ENCODE results near the gene PIK3AP1. TPM values are rescaled to one million over a fixed set of nuclear protein-coding genes. Genes with fewer than 3 reads are reported as not detected.
A peak's percentile ranks its signal among the peaks of the same experiment; 100 is the strongest.

Gene PIK3AP1
- total and polyA plus RNA-seq, 2 of the 4 experiments (the other 2 are of a cell fraction) = under 0.01 to 0.14 TPM

- no CpG with 5 or more reads among the region's 1 CpG for WGBS, 2 experiments (ENCODE audit: extremely low coverage in 2 of 2, insufficient read length in 1 of 2)
- no TSS peak for BruUV-seq (replicated peaks)
- H3K27ac ChIP-seq (ENCODE audit: insufficient read depth, low read length) = no peak overlapping the region
- H4K20me1 ChIP-seq (ENCODE audit: insufficient read depth, low read length) = peaks cover 83% of the 10 kb centered on the region
- peaks cover 15 to 51% of the 10 kb centered on the region in 2 experiments for H3K79me1 ChIP-seq (ENCODE audit: low read depth in 1 of 2, low read length in 2 of 2)
- H3K14ac ChIP-seq (replicated peaks; ENCODE audit: low read depth, low read length) = no peak overlapping the region
- no peak overlapping the region for H2BK15ac ChIP-seq (ENCODE audit: low read depth, low read length)
- H2AK5ac ChIP-seq (ENCODE audit: low read depth, low read length) = no peak overlapping the region
- no peak overlapping the region for H2AK9ac ChIP-seq (replicated peaks; ENCODE audit: low read depth, low read length, poor library complexity)
- intact Hi-C loops (cut with micrococcal nuclease) (no loop called here), dilution Hi-C loops (cut with HindIII; ENCODE audit: low sequenced_read_pairs, unreplicated experiment) (no loop called here), in situ Hi-C loops (cut with MboI; ENCODE audit: low sequenced_read_pairs) (no loop called here)
- peaks cover 14% of the 10 kb centered on the region for H3K4me1 ChIP-seq (ENCODE audit: control insufficient read depth, insufficient read depth, low read length)
- peaks cover 15% of the 10 kb centered on the region for H3K9me1 ChIP-seq (ENCODE audit: insufficient read depth, low read length)
- no peak overlapping the region for H3K4ac ChIP-seq (ENCODE audit: low read depth, low read length)
- H2BK5ac ChIP-seq (ENCODE audit: low read depth, low read length, poor library complexity, severe bottlenecking) = no peak overlapping the region
- no peak overlapping the region for H4K5ac ChIP-seq (ENCODE audit: low read depth, low read length)
- no peak overlapping the region for H3K9ac ChIP-seq (ENCODE audit: low read depth, low read length)
- POLR2A ChIA-PET (ENCODE audit: unreplicated experiment) = no interaction called here
- H3K4me2 ChIP-seq (ENCODE audit: low read depth, low read length) = peak overlapping the region; percentile 62; the same call in 1 of the 2 replicates
- peaks cover 11% of the 10 kb centered on the region for H3K36me3 ChIP-seq (ENCODE audit: control insufficient read depth, insufficient read depth, low read length)
- no peak for DNase-seq
- no peak overlapping the region for H2BK20ac ChIP-seq (ENCODE audit: low read depth, low read length)
- TF ChIP-seq USF2 (IDR thresholded peaks at IDR 0.05; ENCODE audit: low read depth, low read length) (no peak), CHD1 (IDR thresholded peaks at IDR 0.05; ENCODE audit: low read depth, low read length) (no peak), NFE2L2 (IDR thresholded peaks at IDR 0.05; ENCODE audit: low read depth, low read length) (no peak)
- ATAC-seq (ENCODE audit: low read depth) = no peak
- no peak overlapping the region for H2AFZ ChIP-seq (replicated peaks; ENCODE audit: low read length, poor library complexity)
- H2BK120ac ChIP-seq (ENCODE audit: low read depth, low read length) = no peak overlapping the region
- no peak overlapping the region for H3K23ac ChIP-seq (ENCODE audit: low read depth, low read length)
- no peak overlapping the region for H4K8ac ChIP-seq (ENCODE audit: low read depth in 2 of 2, low read length in 2 of 2)
- no peak overlapping the region for H3K4me3 ChIP-seq (ENCODE audit: insufficient read depth, low read depth, low read length)
- H4K91ac ChIP-seq (ENCODE audit: insufficient read depth, low read depth, low read length) = no peak overlapping the region
- no peaks in the 10 kb centered on the region for H3K27me3 ChIP-seq (ENCODE audit: control insufficient read depth, insufficient read depth, low read length)
- no peak overlapping the region for H3K56ac ChIP-seq (ENCODE audit: extremely low read depth, insufficient read depth, low read length)
- H3K18ac ChIP-seq (ENCODE audit: low read depth, low read length) = no peak overlapping the region
- CTCF ChIA-PET = no interaction called here
- no peaks in the 10 kb centered on the region for H3K9me3 ChIP-seq (ENCODE audit: control insufficient read depth, insufficient read depth, low read length)
Measured at GRCh38 chr10:96568402-96568801, 151.9 kb downstream of the PIK3AP1 start.
